GM12891 (cell line): Measurements from ENCODE around the gene SPR.

ENCODE experiments used
- DNase-seq: peaks from one replicate; pipeline ENCODE4 v3.0.0; 2011; ENCODE audit warnings: low spot score; ENCODE audit not compliant: insufficient read length
- FAIRE-seq: peaks from 2 replicates; lab custom pipeline; 2011; peaks lifted over from hg19 to GRCh38; lab: Jason Lieb, UNC
- PAX5 ChIP-seq: IDR thresholded peaks from 2 replicates; pipeline ENCODE4 v1.6.1; 2011; ENCODE audit warnings: low read length, moderate library complexity, mild to moderate bottlenecking; ENCODE audit not compliant: insufficient read depth, severe bottlenecking
- POLR2A ChIP-seq: IDR thresholded peaks from 2 replicates; pipeline ENCODE4 v1.6.1; 2011; ENCODE audit warnings: low read depth, low read length, control low read depth
- POLR2AphosphoS5 ChIP-seq: IDR thresholded peaks from 2 replicates; pipeline ENCODE4 v1.6.1; 2011; ENCODE audit warnings: low read depth, low read length, control low read depth
- POU2F2 ChIP-seq: IDR thresholded peaks from 2 replicates; pipeline ENCODE4 v1.6.1; 2011; ENCODE audit warnings: low read depth, mild to moderate bottlenecking, control low read depth, low read length, moderate library complexity
- SPI1 ChIP-seq: IDR thresholded peaks from 2 replicates; pipeline ENCODE4 v1.6.1; 2011; ENCODE audit warnings: low read depth, low read length, control low read depth
- TAF1 ChIP-seq: IDR thresholded peaks from 2 replicates; pipeline ENCODE4 v1.6.1; 2011; ENCODE audit warnings: low read depth, low read length, control low read depth

Gene SPR

GRCh38 chr2:72936660-72937355 is 49.6 kb downstream of the SPR start:
- TF ChIP-seq POLR2A (no peak), PAX5 (no peak), POU2F2 (no peak), TAF1 (no peak), POLR2AphosphoS5 (no peak), SPI1 (no peak)
- DNase-seq (no peak), FAIRE-seq (no peak)

- no peak for FAIRE-seq
- DNase-seq: no peak
- TF ChIP-seq POU2F2 (no peak), POLR2AphosphoS5 (no peak), TAF1 (no peak), POLR2A (no peak), SPI1 (no peak), PAX5 (no peak)
These were observed 50.1 kb downstream of the SPR start for GRCh38 chr2:72937356-72937669.

DNA sequence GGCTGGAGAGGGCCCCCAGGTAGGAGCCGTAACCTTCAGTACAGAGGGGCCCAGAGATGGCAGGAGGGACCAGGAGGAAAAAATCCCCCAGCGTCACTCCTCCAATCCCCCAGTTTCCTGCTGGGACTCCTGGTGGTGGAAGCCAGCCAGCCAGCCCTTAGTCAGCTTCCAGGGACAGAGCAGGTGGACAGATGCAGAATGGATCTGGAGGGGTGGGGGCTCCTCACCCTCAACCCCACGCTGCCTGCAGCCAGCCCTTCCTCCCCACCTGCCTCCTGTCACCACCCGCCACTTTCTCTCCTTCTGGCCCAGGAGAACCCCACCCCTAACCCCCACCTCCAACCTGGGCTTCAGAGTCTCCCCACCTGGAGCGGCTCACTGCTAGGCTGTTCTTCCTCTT is 51.2 kb downstream of the SPR start:
- FAIRE-seq (no peak), DNase-seq (no peak)
- TF ChIP-seq TAF1 (no peak), POLR2A (no peak), PAX5 (no peak), POU2F2 (no peak), POLR2AphosphoS5 (no peak)

DNA sequence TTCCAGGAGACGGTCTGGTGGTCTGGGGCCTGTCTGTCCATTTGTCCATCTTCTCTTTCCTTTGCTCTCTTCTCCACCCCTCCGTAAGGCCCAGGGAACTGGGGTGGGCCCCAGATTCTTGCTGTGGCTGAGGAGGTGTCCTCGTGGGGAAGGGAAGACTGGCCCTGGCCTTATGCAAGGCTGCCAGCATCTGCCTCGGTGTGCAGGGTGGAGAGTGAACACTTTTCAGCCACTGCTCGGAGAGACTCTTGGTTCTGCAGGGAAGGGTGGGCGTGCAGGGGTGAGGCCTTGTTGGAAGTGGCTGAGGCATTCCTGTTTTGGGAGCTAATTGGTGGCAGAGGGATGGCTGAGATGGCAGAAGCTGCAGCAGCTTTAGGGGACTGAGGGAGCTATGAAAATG is 53.2 kb downstream of the SPR start:
- DNase-seq: no peak
- no peak for FAIRE-seq
- TF ChIP-seq PAX5: no peak
- no peak for TF ChIP-seq POLR2A
- TF ChIP-seq TAF1: no peak
- TF ChIP-seq POLR2AphosphoS5: no peak
- TF ChIP-seq POU2F2: no peak
- TF ChIP-seq SPI1: no peak

GRCh38 chr2:72940786-72941185 is 53.6 kb downstream of the SPR start:
- TF ChIP-seq POLR2A (no peak), PAX5 (no peak), SPI1 (no peak), POU2F2 (no peak), TAF1 (no peak), POLR2AphosphoS5 (no peak)
- no peak for FAIRE-seq
- DNase-seq: no peak
